Skeletal muscle tissue (tissue), 4 donors: ENCODE data around the gene GNE. TPM values are rescaled to one million over a fixed set of nuclear protein-coding genes. Genes with fewer than 3 reads are reported as not detected.
"Not testable (repeated sequence)": the region's sequence is repeated elsewhere in the genome, so short reads cannot be mapped to it uniquely, and the experiment has no call there.

Experiments
- H3K27ac ChIP-seq: one replicate; pipeline ENCODE4 v1.7.0; 2013; ENCODE audit warnings: mild to moderate bottlenecking, low read depth, low read length, inconsistent platforms
- H3K27me3 ChIP-seq, 3 donors: one replicate each; pipeline ENCODE4 v1.7.0; 2013; ENCODE audit warnings: low read length in 3 of 3; ENCODE audit not compliant: control insufficient read depth in 3 of 3, insufficient read depth in 3 of 3
- H3K36me3 ChIP-seq, 3 donors: one replicate each; pipeline ENCODE4 v1.7.0; 2013; ENCODE audit warnings: low read length in 3 of 3; ENCODE audit not compliant: control insufficient read depth in 3 of 3, insufficient read depth in 3 of 3
- H3K4me1 ChIP-seq, 3 donors: one replicate each; pipeline ENCODE4 v1.7.0; 2013; ENCODE audit warnings: low read length in 3 of 3, mild to moderate bottlenecking in 3 of 3; ENCODE audit not compliant: control insufficient read depth in 3 of 3, insufficient read depth in 3 of 3
- H3K4me3 ChIP-seq, 3 donors: one replicate each; pipeline ENCODE4 v1.7.0; 2013; ENCODE audit warnings: low read length in 3 of 3
- H3K9ac ChIP-seq, 3 donors: one replicate each; pipeline ENCODE4 v1.7.0; 2013; ENCODE audit warnings: low read length in 3 of 3, mild to moderate bottlenecking in 3 of 3, moderate library complexity in 2 of 3, low read depth in 1 of 3
- H3K9me3 ChIP-seq, 3 donors: one replicate each; pipeline ENCODE4 v1.7.0; 2013; ENCODE audit warnings: low read length in 3 of 3; ENCODE audit not compliant: control insufficient read depth in 3 of 3
- total RNA-seq: library from RNA; depleted of rRNA; stranded (reverse); fragments of >200 nt; gene quantifications from one replicate; pipeline ENCODE4 v1.2.3, GENCODE V29; 2014
- donor health status: Osteomylitis.

Gene GNE
- total RNA-seq, 1 donor from 2014 or later: 15.1 TPM

DNA sequence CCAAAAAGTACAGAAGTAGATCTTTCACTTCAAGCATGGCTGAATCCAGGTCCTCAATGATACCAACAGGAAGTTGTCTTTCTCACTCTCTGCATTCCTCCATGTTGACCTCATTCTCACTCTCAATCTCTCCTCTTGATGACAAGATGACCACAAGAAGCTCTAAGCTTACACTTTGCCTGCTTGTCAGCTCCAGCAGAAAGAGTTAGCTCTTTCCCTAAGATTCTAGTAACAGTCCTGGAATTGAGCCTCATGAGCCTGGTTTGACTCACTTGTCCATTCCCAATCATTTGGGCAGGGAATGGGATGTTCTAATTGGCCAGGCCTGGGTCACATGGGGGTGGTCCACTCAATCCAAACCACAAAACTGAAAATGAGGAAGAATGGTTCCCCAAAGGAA lies 70.8 kb downstream of the GNE start:
- H3K4me3 ChIP-seq: no peak overlapping the region
- H3K4me1 ChIP-seq: peaks cover 13 to 21% (median 17%) of the 10 kb centered on the region in 3 donors
- H3K27ac ChIP-seq: no peak overlapping the region
- H3K9ac ChIP-seq: no peak overlapping the region
- H3K27me3 ChIP-seq: no peaks in the 10 kb centered on the region
- H3K36me3 ChIP-seq: no peaks in the 10 kb centered on the region
- H3K9me3 ChIP-seq: no peaks in the 10 kb centered on the region

DNA sequence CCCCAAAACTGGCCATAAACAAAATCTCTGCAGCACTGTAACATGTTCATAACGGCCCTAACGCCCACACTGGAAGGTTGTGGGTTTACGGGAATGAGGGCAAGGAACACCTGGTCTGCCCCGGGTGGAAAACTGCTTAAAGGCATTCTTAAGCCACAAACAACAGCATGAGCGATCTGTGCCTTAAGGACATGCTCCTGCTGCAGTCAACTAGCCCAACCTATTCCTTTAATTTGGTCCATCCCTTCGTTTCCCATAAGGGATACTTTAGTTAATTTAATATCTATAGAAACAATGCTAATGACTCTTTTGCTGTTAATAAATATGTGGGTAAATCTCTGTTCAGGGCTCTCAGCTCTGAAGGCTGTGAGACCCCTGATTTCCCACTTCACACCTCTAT lies 78.0 kb downstream of the GNE start:
- H3K27ac ChIP-seq, H3K4me1 ChIP-seq, H3K9ac ChIP-seq, H3K36me3 ChIP-seq, H3K27me3 ChIP-seq, H3K9me3 ChIP-seq, H3K4me3 ChIP-seq: not testable (repeated sequence)

DNA sequence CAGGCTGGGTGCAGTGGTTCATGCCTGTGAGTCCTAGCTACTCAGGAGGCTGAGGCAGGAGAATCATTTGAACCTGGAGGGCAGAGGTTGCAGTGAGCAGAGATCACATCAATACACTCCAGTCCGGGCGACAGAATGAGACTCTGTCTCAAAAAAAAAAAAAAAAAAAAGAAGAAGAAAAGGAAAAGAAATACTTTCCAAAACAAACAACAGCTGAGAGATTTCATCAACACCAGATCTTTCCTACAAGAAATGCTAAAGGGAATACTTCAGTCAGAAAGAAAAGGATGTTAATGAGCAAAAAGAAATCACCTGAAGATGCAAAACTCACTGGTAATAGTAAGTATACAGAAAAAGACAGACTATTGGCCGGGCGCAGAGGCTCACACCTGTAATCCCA lies 80.7 kb downstream of the GNE start:
- no peak overlapping the region for H3K27ac ChIP-seq
- H3K36me3 ChIP-seq: no peaks in the 10 kb centered on the region
- H3K27me3 ChIP-seq: peaks cover 0 to 2% (median 0%) of the 10 kb centered on the region in 3 donors
- H3K9me3 ChIP-seq: no peaks in the 10 kb centered on the region
- no peak overlapping the region for H3K4me3 ChIP-seq
- H3K9ac ChIP-seq: no peak overlapping the region
- H3K4me1 ChIP-seq: no peaks in the 10 kb centered on the region

DNA sequence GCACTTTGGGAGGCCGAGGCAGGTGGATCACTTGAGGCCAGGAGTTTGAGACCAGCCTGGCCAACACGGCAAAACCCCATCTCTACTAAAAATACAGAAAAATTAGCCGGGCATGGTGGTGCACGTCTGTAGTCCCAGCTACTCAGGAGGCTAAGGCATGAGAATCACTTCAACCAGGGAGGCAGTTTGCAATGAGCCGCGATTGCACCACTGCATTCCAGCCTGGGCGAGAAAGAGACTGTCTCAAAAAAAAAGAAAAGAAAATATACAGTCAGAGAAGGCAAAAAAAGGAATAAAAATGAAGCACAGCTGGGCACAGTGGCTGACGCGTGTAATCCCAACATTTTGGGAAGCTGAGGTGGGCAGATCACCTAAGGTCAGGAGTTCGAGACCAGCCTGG lies 81.8 kb downstream of the GNE start:
- not testable (repeated sequence) for H3K36me3 ChIP-seq, H3K4me1 ChIP-seq, H3K9ac ChIP-seq, H3K27me3 ChIP-seq, H3K4me3 ChIP-seq, H3K9me3 ChIP-seq, H3K27ac ChIP-seq

DNA sequence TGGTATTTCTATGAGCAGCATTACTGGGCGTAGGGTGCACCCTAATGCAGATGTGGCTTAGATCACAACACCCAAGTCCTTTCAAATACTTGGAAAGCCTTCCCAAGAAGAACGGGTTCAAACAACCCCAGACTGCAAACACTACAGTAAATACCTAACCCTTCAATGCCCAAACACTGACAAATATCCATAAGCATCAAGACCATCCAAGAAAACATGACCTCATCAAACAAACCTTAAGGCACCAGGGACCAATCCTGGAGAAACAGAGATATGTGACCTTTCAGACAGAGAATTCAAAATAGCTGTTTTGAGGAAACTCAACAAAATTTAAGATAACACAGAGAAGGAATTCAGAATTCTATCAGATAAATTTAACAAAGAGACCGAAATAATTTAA lies 83.0 kb downstream of the GNE start:
- not testable (repeated sequence) for H3K4me3 ChIP-seq, H3K27me3 ChIP-seq, H3K27ac ChIP-seq, H3K9me3 ChIP-seq, H3K36me3 ChIP-seq, H3K4me1 ChIP-seq, H3K9ac ChIP-seq

DNA sequence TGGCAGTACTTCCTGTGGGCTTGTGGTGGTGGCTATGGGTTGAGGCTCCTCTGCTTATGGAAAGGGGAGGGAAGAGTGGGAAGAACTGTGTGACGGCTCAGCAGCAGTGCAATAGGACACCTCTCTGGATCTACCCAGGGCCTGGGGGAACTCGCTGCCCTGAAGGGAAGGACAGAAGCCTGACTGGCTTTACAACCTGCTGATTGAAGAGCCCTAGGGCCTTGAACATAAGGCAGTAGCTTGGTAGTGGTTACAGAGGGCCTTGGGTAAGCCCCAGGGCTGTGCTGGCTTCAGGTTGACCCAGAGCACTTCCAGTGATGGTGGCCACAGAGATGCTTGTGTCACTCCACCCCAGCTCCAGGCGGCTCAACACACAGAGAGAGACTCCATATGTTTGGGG lies 83.5 kb downstream of the GNE start:
- no peaks in the 10 kb centered on the region for H3K9me3 ChIP-seq
- H3K4me1 ChIP-seq: no peaks in the 10 kb centered on the region
- no peak overlapping the region for H3K9ac ChIP-seq
- H3K27me3 ChIP-seq: peaks cover 0 to 6% (median 2%) of the 10 kb centered on the region in 3 donors
- H3K36me3 ChIP-seq: no peaks in the 10 kb centered on the region
- no peak overlapping the region for H3K27ac ChIP-seq
- H3K4me3 ChIP-seq: no peak overlapping the region

DNA sequence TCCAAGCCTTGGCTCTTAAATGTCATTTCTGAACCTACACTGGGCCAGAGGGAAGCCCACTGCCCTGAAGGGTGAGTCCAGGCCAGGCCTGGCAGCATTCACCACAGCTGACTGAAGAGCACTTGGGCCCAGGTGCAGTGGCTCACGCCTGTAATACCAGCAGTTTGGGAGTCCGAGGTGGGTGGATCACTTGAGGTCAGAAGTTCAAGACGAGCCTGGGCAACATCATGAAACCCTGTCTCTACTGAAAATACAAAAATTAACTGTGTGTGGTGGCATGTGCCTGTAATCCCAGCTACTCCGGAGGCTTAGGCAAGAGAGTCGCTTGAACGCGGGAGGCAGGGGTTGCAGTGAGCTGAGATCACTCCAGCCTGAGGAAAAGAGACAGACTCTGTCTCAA lies 84.0 kb downstream of the GNE start:
- no peaks in the 10 kb centered on the region for H3K36me3 ChIP-seq
- peaks cover 2 to 6% (median 6%) of the 10 kb centered on the region in 3 donors for H3K27me3 ChIP-seq
- H3K27ac ChIP-seq: no peak overlapping the region
- no peak overlapping the region for H3K4me3 ChIP-seq
- no peaks in the 10 kb centered on the region for H3K9me3 ChIP-seq
- H3K9ac ChIP-seq: no peak overlapping the region
- H3K4me1 ChIP-seq: no peaks in the 10 kb centered on the region

DNA sequence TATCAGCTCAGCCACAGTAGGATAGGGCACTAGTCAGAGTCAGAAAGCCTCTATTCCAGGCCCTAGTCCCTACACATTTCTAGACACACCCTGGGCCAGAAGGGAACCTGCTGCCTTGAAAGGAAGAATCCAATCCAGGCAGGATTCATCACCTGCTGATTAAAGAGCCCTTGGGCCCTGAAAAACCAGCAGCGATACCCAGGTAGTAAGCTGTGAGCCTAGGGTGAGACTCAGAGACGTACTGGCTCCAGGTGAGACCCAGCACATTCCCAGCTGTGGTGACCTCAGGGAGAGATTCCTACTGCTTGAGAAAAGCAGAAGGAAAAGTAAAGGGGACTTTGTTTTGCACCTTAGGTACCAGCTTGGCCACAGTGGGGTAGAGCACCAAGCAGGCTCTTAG lies 84.4 kb downstream of the GNE start:
- Histone ChIP-seq H3K4me1 (no peaks in the 10 kb centered on the region), H3K27me3 (peaks cover 5 to 7% (median 6%) of the 10 kb centered on the region in 3 donors), H3K9ac (no peak overlapping the region), H3K36me3 (no peaks in the 10 kb centered on the region), H3K4me3 (no peak overlapping the region), H3K27ac (no peak overlapping the region), H3K9me3 (no peaks in the 10 kb centered on the region)

DNA sequence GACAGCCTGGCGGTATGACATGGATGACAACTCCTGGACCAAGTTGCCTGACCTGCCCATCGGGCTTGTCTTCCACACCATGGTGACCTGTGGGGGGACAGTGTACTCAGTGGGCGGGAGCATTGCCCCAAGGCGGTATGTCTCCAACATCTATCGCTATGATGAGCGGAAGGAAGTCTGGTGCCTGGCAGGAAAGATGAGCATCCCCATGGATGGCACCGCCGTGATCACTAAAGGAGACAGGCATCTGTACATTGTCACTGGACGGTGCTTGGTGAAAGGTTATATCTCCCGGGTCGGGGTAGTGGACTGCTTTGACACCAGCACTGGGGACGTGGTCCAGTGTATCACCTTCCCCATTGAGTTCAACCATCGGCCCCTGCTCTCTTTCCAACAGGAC lies 87.7 kb downstream of the GNE start:
- H3K9ac ChIP-seq: no peak overlapping the region
- H3K27me3 ChIP-seq: peaks cover 5 to 7% (median 6%) of the 10 kb centered on the region in 3 donors
- no peaks in the 10 kb centered on the region for H3K9me3 ChIP-seq
- peaks cover 0 to 5% (median 4%) of the 10 kb centered on the region in 3 donors for H3K4me1 ChIP-seq
- H3K4me3 ChIP-seq: no peak overlapping the region
- no peak overlapping the region for H3K27ac ChIP-seq
- no peaks in the 10 kb centered on the region for H3K36me3 ChIP-seq

DNA sequence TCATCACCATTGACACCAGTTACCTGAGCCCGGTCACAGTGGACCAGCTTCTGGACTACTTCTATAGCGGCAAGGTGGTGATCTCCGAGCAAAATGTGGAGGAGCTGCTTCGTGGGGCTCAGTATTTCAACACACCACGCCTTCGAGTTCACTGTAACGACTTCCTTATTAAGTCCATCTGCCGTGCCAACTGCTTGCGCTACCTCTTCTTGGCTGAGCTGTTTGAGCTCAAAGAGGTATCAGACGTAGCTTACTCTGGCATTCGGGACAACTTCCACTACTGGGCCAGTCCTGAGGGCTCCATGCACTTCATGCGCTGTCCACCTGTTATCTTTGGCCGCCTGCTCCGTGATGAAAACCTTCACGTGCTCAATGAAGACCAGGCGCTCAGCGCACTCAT lies 88.5 kb downstream of the GNE start:
- Histone ChIP-seq H3K9ac (no peak overlapping the region), H3K36me3 (no peaks in the 10 kb centered on the region), H3K4me1 (peaks cover 0 to 11% (median 10%) of the 10 kb centered on the region in 3 donors), H3K4me3 (no peak overlapping the region), H3K27me3 (peaks cover 7 to 12% (median 11%) of the 10 kb centered on the region in 3 donors), H3K27ac (no peak overlapping the region), H3K9me3 (no peaks in the 10 kb centered on the region)

DNA sequence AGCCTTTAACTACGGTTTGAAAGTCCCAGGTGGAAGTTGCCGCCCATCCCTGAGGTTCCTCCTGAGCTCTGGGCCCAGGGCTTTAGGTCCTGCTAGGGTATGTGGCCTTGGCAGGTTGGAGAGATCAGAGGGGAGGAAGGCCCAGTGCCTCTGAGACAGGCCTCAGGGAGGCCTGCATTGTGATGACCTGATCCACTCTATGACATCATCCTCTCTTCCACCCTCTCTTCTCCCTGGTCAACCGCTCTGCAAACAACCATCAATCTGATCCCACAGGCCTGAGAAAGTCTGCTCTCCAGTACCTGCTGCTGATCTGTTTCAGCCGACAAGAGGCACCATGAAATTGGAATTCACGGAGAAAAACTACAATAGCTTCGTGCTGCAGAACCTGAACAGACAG lies 89.1 kb downstream of the GNE start, which contains the start of gene CCIN:
Gene CCIN, plus strand, starts transcription at position 223 of the 400 bp plus-strand sequence. Its CDS starts 115 bp downstream, at position 338.
- H3K4me3 ChIP-seq: no peak within 1 kb of the TSS
- H3K9ac ChIP-seq: no peak within 1 kb of the TSS
- H3K27ac ChIP-seq: no peak within 1 kb of the TSS
- H3K27me3 ChIP-seq: peaks cover 6 to 12% (median 11%) of the 10 kb centered on the region in 3 donors
- H3K4me1 ChIP-seq: peaks cover 0 to 11% (median 10%) of the 10 kb centered on the region in 3 donors
- no peaks in the 10 kb centered on the region for H3K9me3 ChIP-seq
- no peaks in the 10 kb centered on the region for H3K36me3 ChIP-seq
